GM12864 (cell line): ENCODE data around the gene DCLK1.

Experiments
- DNase-seq: peaks from one replicate; pipeline ENCODE4 v3.0.0-alpha.2; 2011; ENCODE audit warnings: low read depth
- H3K4me3 ChIP-seq: 2 replicates; pipeline ENCODE4 v1.5.1; 2011; ENCODE audit warnings: mild to moderate bottlenecking, low read depth, low read length, control low read depth
- CTCF ChIP-seq: IDR thresholded peaks from 2 replicates; pipeline ENCODE4 v1.5.1; 2011; ENCODE audit warnings: low read depth, mild to moderate bottlenecking, moderate library complexity, low read length, control low read depth, inconsistent platforms; ENCODE audit errors: missing control alignments

Gene DCLK1

GRCh38 chr13:36068566-36068965 lies 62.6 kb downstream of the DCLK1 start:
- H3K4me3 ChIP-seq = no peak overlapping the region
- no peak for DNase-seq
- TF ChIP-seq CTCF = no peak

DNA sequence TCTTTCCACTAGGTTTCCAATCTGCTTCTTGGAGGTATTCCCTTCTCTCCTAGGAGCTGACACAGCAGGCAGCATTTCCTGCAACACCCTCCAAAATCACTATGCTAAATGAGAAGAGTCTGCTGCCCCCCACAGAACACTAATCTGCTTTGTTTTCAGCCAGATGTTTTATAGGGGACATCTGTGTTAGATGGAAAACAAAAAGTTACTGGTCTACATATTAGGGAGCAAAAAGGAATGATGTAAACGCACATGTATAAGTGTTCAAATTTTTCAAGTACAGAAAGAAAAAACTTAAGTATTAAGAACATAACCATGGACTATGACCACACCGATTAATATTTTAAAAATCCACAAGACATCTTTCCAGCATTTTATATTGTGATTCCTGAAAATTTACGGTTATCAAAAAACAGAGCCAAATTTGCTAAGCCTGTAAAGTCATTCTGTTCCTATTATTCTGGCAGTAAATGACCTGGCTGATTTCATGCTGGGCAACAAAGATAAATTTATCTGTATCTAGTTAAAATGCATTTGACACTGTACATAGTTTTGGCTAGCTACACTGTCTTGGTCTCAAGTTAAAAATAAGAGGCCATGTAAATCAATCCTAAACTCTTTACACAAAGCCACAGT lies 63.3 kb downstream of the DCLK1 start:
- no peak overlapping the region for H3K4me3 ChIP-seq
- TF ChIP-seq CTCF = no peak
- DNase-seq = no peak

DNA sequence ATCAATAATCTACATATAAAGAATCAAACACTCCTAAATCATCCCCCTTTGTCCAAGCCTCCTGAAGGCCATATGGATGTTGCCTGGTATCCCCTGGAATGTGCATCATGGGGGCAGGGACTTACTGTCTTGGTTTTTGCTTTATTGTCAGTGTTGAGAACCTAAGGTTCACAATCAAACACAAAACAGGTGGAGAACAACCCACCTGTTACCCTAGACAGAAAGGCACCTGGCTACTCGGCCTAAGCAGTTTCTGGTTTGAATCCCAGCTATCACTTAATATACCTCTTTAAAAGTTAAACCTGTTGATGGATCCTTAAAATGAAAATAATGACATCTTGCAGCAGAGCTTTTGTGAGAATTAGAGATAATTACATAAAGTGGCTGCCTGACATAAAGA lies 68.9 kb downstream of the DCLK1 start:
- DNase-seq = no peak
- H3K4me3 ChIP-seq = no peak overlapping the region
- no peak for TF ChIP-seq CTCF

DNA sequence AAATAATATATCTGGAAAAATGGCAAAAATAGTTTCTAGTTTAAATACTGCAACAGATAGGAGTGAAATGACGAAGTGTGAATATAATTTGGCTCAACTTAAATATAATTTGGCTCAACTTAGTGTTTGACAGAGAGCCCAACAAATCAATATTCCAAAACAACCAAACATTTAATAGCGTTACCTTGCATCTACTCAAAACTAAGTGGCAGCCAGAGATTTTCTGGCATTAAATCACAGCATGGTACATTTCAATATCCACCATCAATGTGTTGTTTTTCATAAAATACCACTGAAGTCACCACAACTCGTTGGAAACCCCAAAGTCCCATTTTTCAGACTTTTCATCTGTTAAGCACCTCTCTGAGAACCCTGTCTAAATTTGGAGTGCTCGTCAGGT lies 69.6 kb downstream of the DCLK1 start:
- TF ChIP-seq CTCF = no peak
- no peak overlapping the region for H3K4me3 ChIP-seq
- DNase-seq = no peak

DNA sequence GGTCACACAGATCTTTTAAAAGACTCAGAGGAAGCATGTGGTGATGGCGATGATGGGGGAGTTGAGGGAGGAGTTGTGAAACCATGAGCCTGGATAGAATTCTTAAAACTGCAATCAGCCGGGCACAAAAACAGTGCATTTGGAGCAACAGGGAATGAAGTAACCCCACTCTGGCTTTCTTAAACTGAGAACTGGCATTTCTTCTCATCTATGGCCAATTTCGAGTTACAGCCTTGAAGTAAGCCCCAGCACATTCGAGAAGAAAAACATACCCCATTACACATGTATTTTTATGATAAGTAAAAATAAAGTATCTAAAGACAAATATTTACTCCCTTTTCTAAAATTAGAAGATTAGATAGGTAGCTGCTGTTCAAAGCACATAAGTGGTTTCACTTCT lies 70.1 kb downstream of the DCLK1 start:
- no peak for TF ChIP-seq CTCF
- DNase-seq = no peak
- no peak overlapping the region for H3K4me3 ChIP-seq

- no peak for DNase-seq
- no peak for TF ChIP-seq CTCF
- no peak overlapping the region for H3K4me3 ChIP-seq
Measured at GRCh38 chr13:36059321-36059720, 71.9 kb downstream of the DCLK1 start.

GRCh38 chr13:36058116-36058515 lies 73.1 kb downstream of the DCLK1 start:
- no peak overlapping the region for H3K4me3 ChIP-seq
- no peak for TF ChIP-seq CTCF
- DNase-seq = no peak
